H9 (cell line): ENCODE measurements around the gene KRTAP6-2. TPM values are rescaled to one million over a fixed set of nuclear protein-coding genes. Genes with fewer than 3 reads are reported as not detected.

Source experiments
- DNase-seq: peaks from one replicate; pipeline ENCODE4 v3.0.0-alpha.2; 2017
- H2AFZ ChIP-seq: one replicate; pipeline ENCODE4 v1.6.1; 2013; ENCODE audit warnings: mild to moderate bottlenecking, low read length, control low read depth, moderate library complexity
- H2AK5ac ChIP-seq: 2 replicates; pipeline ENCODE4 v1.6.1; 2013; ENCODE audit warnings: low read length, control low read depth, mixed read lengths; ENCODE audit not compliant: insufficient read length
- H2BK120ac ChIP-seq: one replicate; pipeline ENCODE4 v1.6.1; 2013; ENCODE audit warnings: low read depth, mild to moderate bottlenecking, low read length, control low read depth, inconsistent platforms; ENCODE audit not compliant: poor library complexity, severe bottlenecking
- H2BK12ac ChIP-seq: 2 replicates; pipeline ENCODE4 v1.6.1; 2013; ENCODE audit warnings: low read length, control low read depth, mixed read lengths, low read depth; ENCODE audit not compliant: insufficient read length
- H2BK15ac ChIP-seq: 2 replicates; pipeline ENCODE4 v1.6.1; 2013; ENCODE audit warnings: low read depth, low read length, control low read depth
- H2BK20ac ChIP-seq: one replicate; pipeline ENCODE4 v1.6.1; 2013; ENCODE audit warnings: low read depth, mild to moderate bottlenecking, low read length, control low read depth, inconsistent platforms; ENCODE audit not compliant: poor library complexity, severe bottlenecking
- H2BK5ac ChIP-seq: 2 replicates; pipeline ENCODE4 v1.6.1; 2013; ENCODE audit warnings: low read length, control low read depth, mixed read lengths; ENCODE audit not compliant: insufficient read length
- H3K14ac ChIP-seq: 2 replicates; pipeline ENCODE4 v1.6.1; 2013; ENCODE audit warnings: low read length, control low read depth; ENCODE audit not compliant: insufficient read depth
- H3K18ac ChIP-seq: 2 replicates; pipeline ENCODE4 v1.6.1; 2013; ENCODE audit warnings: low read depth, mild to moderate bottlenecking, mixed read lengths, low read length, control low read depth; ENCODE audit not compliant: insufficient read length
- H3K23ac ChIP-seq: 2 replicates; pipeline ENCODE4 v1.6.1; 2013; ENCODE audit warnings: low read length, control low read depth, mixed read lengths, low read depth; ENCODE audit not compliant: insufficient read length
- H3K23me2 ChIP-seq: 2 replicates; pipeline ENCODE4 v1.6.1; 2013; ENCODE audit warnings: low read depth, mild to moderate bottlenecking, mixed read lengths, low read length, control low read depth; ENCODE audit not compliant: insufficient read length, poor library complexity, severe bottlenecking
- H3K27ac ChIP-seq: 2 replicates; pipeline ENCODE4 v1.5.1; 2013; ENCODE audit warnings: low read length, control low read depth, mixed read lengths, low read depth; ENCODE audit not compliant: insufficient read length
- H3K27me3 ChIP-seq: 2 replicates; pipeline ENCODE4 v1.6.1; 2013; ENCODE audit warnings: low read length, control low read depth, inconsistent platforms; ENCODE audit not compliant: insufficient read depth
- H3K4ac ChIP-seq: 2 replicates; pipeline ENCODE4 v1.6.1; 2013; ENCODE audit warnings: low read depth, mild to moderate bottlenecking, control low read depth, inconsistent platforms, low read length, moderate library complexity
- H3K4me1 ChIP-seq: 2 replicates; pipeline ENCODE4 v1.6.1; 2013; ENCODE audit warnings: low read length, control low read depth, inconsistent platforms; ENCODE audit not compliant: insufficient read depth
- H3K4me2 ChIP-seq: 2 replicates; pipeline ENCODE4 v1.6.1; 2013; ENCODE audit warnings: low read length, control low read depth, mixed read lengths; ENCODE audit not compliant: insufficient read length, insufficient read depth
- H3K56ac ChIP-seq: 2 replicates; pipeline ENCODE4 v1.6.1; 2013; ENCODE audit warnings: low read depth, mild to moderate bottlenecking, mixed read lengths, low read length, control low read depth; ENCODE audit not compliant: insufficient read length
- H3K79me1 ChIP-seq: 2 replicates; pipeline ENCODE4 v1.6.1; 2013; ENCODE audit warnings: low read depth, mild to moderate bottlenecking, moderate library complexity, low read length, control low read depth, inconsistent platforms; ENCODE audit not compliant: insufficient read depth, poor library complexity, severe bottlenecking
- H3K79me2 ChIP-seq: 2 replicates; pipeline ENCODE4 v1.6.1; 2013; ENCODE audit warnings: low read length, control low read depth, inconsistent platforms; ENCODE audit not compliant: insufficient read depth
- H3K9ac ChIP-seq: 2 replicates; pipeline ENCODE4 v1.6.1; 2013; ENCODE audit warnings: low read length, control low read depth, mixed read lengths; ENCODE audit not compliant: insufficient read length; ENCODE audit errors: extremely low read depth
- H3K9me3 ChIP-seq: one replicate; pipeline ENCODE4 v1.6.1; 2013; ENCODE audit warnings: low read depth, low read length, inconsistent platforms; ENCODE audit not compliant: control insufficient read depth
- H3T11ph ChIP-seq: one replicate; pipeline ENCODE4 v1.6.1; 2013; ENCODE audit warnings: mild to moderate bottlenecking, low read length, control low read depth, inconsistent platforms
- H4K20me1 ChIP-seq: one replicate; pipeline ENCODE4 v1.6.1; 2013; ENCODE audit not compliant: control insufficient read depth, insufficient read length, insufficient read depth
- H4K5ac ChIP-seq: 2 replicates; pipeline ENCODE4 v1.6.1; 2013; ENCODE audit warnings: low read depth, mild to moderate bottlenecking, mixed read lengths, low read length, control low read depth; ENCODE audit not compliant: insufficient read length
- H4K8ac ChIP-seq: replicated peaks from 2 replicates; pipeline ENCODE4 v1.6.1; 2013; ENCODE audit warnings: low read length, control low read depth, mixed read lengths, low read depth; ENCODE audit not compliant: insufficient read length
- H4K91ac ChIP-seq: 2 replicates; pipeline ENCODE4 v1.6.1; 2013; ENCODE audit warnings: low read depth, mild to moderate bottlenecking, moderate library complexity, mixed read lengths, low read length, control low read depth; ENCODE audit not compliant: insufficient read length
- H3K27ac Mint-ChIP-seq, 3 experiments: 2 replicates in 2 of 3; 3 replicates in 1 of 3; pipeline ENCODE4 v1.8.0; 2020 to 2021; ENCODE audit warnings: mixed read lengths in 3 of 3, mild to moderate bottlenecking in 1 of 3, moderate library complexity in 1 of 3
- H3K27me3 Mint-ChIP-seq: 2 replicates; pipeline ENCODE4 v1.8.0; 2021; ENCODE audit warnings: low read depth, mild to moderate bottlenecking, moderate library complexity, mixed read lengths
- H3K36me3 Mint-ChIP-seq, 3 experiments: 2 replicates in 2 of 3; 3 replicates in 1 of 3; pipeline ENCODE4 v1.8.0; 2020 to 2021; ENCODE audit warnings: low read depth in 3 of 3, mixed read lengths in 3 of 3; ENCODE audit not compliant: insufficient read depth in 1 of 3
- H3K4me1 Mint-ChIP-seq, 2 experiments: 2 replicates each; pipeline ENCODE4 v1.8.0; 2020; ENCODE audit warnings: mixed read lengths in 2 of 2
- H3K4me3 Mint-ChIP-seq, 2 experiments: 2 replicates in 1 of 2; 3 replicates in 1 of 2; pipeline ENCODE4 v1.8.0; 2020 to 2021; ENCODE audit warnings: mild to moderate bottlenecking in 2 of 2, mixed read lengths in 2 of 2, moderate library complexity in 1 of 2
- H3K9me3 Mint-ChIP-seq, 2 experiments: 2 replicates in 1 of 2; 3 replicates in 1 of 2; pipeline ENCODE4 v1.8.0; 2020; ENCODE audit warnings: mild to moderate bottlenecking in 2 of 2, mixed read lengths in 2 of 2, moderate library complexity in 1 of 2
- CTCF ChIP-seq: fragments of 200-600 bp; sonication (generic); conservative IDR thresholded peaks from 3 replicates; pipeline ENCODE4 v1.8.0; 2021; ENCODE audit warnings: antibody characterized with exemption, mild to moderate bottlenecking
- total RNA-seq: library from RNA; stranded (reverse); gene quantifications from 2 replicates; pipeline ENCODE4 v1.2.1, GENCODE V29; 2021

Gene KRTAP6-2
- total RNA-seq, 1 experiment from 2014 or later: not detected

- H3K56ac ChIP-seq: no peak within 1 kb of the TSS
- no peak within 1 kb of the TSS for H4K8ac ChIP-seq
- no peaks in the 10 kb centered on the region for H4K20me1 ChIP-seq
- no peak within 1 kb of the TSS for H2AK5ac ChIP-seq
- no peak within 1 kb of the TSS for H2BK120ac ChIP-seq
- Mint-ChIP-seq H3K36me3 (peaks cover 0 to 5% (median 0%) of the 10 kb centered on the region in 3 experiments; a peak in 1 of 7 replicates), H3K9me3 (peaks cover 0 to 20% of the 10 kb centered on the region in 2 experiments; a peak in 1 of 5 replicates), H3K4me3 (no peak within 1 kb of the TSS), H3K4me1 (no peaks in the 10 kb centered on the region), H3K27me3 (no peaks in the 10 kb centered on the region), H3K27ac (no peak within 1 kb of the TSS)
- H2AFZ ChIP-seq: no peak within 1 kb of the TSS
- no peak within 1 kb of the TSS for H2BK15ac ChIP-seq
- no peaks in the 10 kb centered on the region for H3K79me2 ChIP-seq
- no peak within 1 kb of the TSS for H3K14ac ChIP-seq
- no peak within 1 kb of the TSS for H2BK20ac ChIP-seq
- H4K5ac ChIP-seq: no peak within 1 kb of the TSS
- H3K23ac ChIP-seq: no peak within 1 kb of the TSS
- no peak within 1 kb of the TSS for H4K91ac ChIP-seq
- H3K4me1 ChIP-seq: no peaks in the 10 kb centered on the region
- no peak for DNase-seq
- H3K4ac ChIP-seq: no peak within 1 kb of the TSS
- H3K79me1 ChIP-seq: no peaks in the 10 kb centered on the region
- no peak within 1 kb of the TSS for H3K9ac ChIP-seq
- H2BK12ac ChIP-seq: no peak within 1 kb of the TSS
- no peak within 1 kb of the TSS for H3K18ac ChIP-seq
- no peak within 1 kb of the TSS for H3K27ac ChIP-seq
- no peak within 1 kb of the TSS for H2BK5ac ChIP-seq
- H3K9me3 ChIP-seq: no peaks in the 10 kb centered on the region
- no peak for TF ChIP-seq CTCF
- no peak within 1 kb of the TSS for H3K4me2 ChIP-seq
- no peaks in the 10 kb centered on the region for H3K27me3 ChIP-seq
- no peaks in the 10 kb centered on the region for H3K23me2 ChIP-seq
- H3T11ph ChIP-seq: no peak within 1 kb of the TSS
Observed at GRCh38 chr21:30590297-30590696, 8.4 kb downstream of the KRTAP6-2 start, which contains the start of gene KRTAP22-2. KRTAP22-2 (minus strand) TSS chr21:30590397.
